ENCODE measurements around the gene THSD4. TPM values are rescaled to one million over a fixed set of nuclear protein-coding genes. Genes with fewer than 3 reads are reported as not detected.

Gene THSD4
- total and polyA plus RNA-seq, 9 of the 15 experiments (the other 6 are each of a cell fraction or from before 2014, with no cell fraction given), result 0.04 TPM; not detected in 5

GRCh38 chr15:71448688-71449114 lies 333.4 kb downstream of the THSD4 start:
- no peaks in the 10 kb centered on the region for H3K36me3 ChIP-seq (ENCODE audit: control insufficient read depth, insufficient read depth, low read length)
- H3K9ac ChIP-seq (ENCODE audit: insufficient read depth in 1 of 2, low read depth in 2 of 2, low read length in 2 of 2), result no peak overlapping the region
- H3K27me3 ChIP-seq (ENCODE audit: control insufficient read depth in 2 of 2, insufficient read depth in 2 of 2, low read length in 2 of 2), result no peaks in the 10 kb centered on the region; a peak in 1 of 5 replicates
- DNase-seq (ENCODE audit: extremely low read depth in 1 of 4, low spot score in 3 of 4), result peak; percentile 19 to 42 (median 29)
- ChIA-PET POLR2A (no interaction called here), CTCF (ENCODE audit: low intra/inter-chr PET ratio) (no interaction called here)
- H4K20me1 ChIP-seq (replicated peaks; ENCODE audit: control insufficient read depth, insufficient read depth, low read length), result 0 out of 2 replicates have a peak, but pooled peaks cover 2% of the 10 kb centered on the region
- no peak for ATAC-seq
- no TSS peak for BruUV-seq (replicated peaks)
- H3K9me1 ChIP-seq (ENCODE audit: control insufficient read depth, insufficient read depth, low read length), result no peaks in the 10 kb centered on the region
- no peaks in the 10 kb centered on the region for H3K9me3 ChIP-seq (replicated peaks; ENCODE audit: control insufficient read depth, insufficient read depth, low read depth, low read length)
- intact Hi-C loops (cut with micrococcal nuclease), result loop anchor here (1.0 to 10.0 kb wide), 6 partner anchors 204 to 706 kb away; no protein-coding TSS in a partner anchor
- H3K79me2 ChIP-seq (ENCODE audit: control insufficient read depth, insufficient read depth, low read length), result no peaks in the 10 kb centered on the region
- no peak overlapping the region for H2AFZ ChIP-seq (ENCODE audit: low read depth, low read length)
- in situ Hi-C loops (cut with MboI), result loop anchor here (10.0 kb wide), 1 partner anchor 334 kb away; the partner anchor contains the start of gene THSD4
- no peak overlapping the region for H3K4me2 ChIP-seq (ENCODE audit: insufficient read depth, low read length)
- no peak overlapping the region for H3K4me3 ChIP-seq
- peak; percentile 79 for FAIRE-seq
- 0% methylated on average over 2 of the region's 2 CpGs for WGBS (ENCODE audit: insufficient coverage, low coverage, missing lambda C conversion rate)
- H3K27ac ChIP-seq (ENCODE audit: extremely low read depth, low read depth, low read length), result no peak overlapping the region
- H3K4me1 ChIP-seq (replicated peaks in 1 of 2; ENCODE audit: control insufficient read depth in 2 of 2, insufficient read depth in 2 of 2, low read length in 2 of 2), result no peaks in the 10 kb centered on the region
- no peak for TF ChIP-seq ZBTB43 (CRISPR knock-in tag; IDR thresholded peaks at IDR 0.05)
- TF ChIP-seq ZNF41 (CRISPR knock-in tag; conservative IDR thresholded peaks at IDR 0.05), result no peak
- peak; percentile 61 to 66 for TF ChIP-seq RAD21 (CRISPR knock-in tag; conservative IDR thresholded peaks at IDR 0.05 in 1 of 2, IDR thresholded peaks at IDR 0.05 in 1 of 2)
- TF ChIP-seq MCM7 (IDR thresholded peaks at IDR 0.05), result no peak
- peak; percentile 13; the same call in 1 of the 2 replicates for TF ChIP-seq REST (IDR thresholded peaks at IDR 0.05; ENCODE audit: borderline replicate concordance)
- TF ChIP-seq REST (CRISPR knock-in tag; IDR thresholded peaks at IDR 0.05; ENCODE audit: low read depth), result no peak
- TF ChIP-seq CTCF (IDR thresholded peaks at IDR 0.05 in 2 of 3, conservative IDR thresholded peaks at IDR 0.05 in 1 of 3; ENCODE audit: insufficient read depth in 2 of 3, low read depth in 1 of 3, low read length in 3 of 3), result peak; percentile 54 to 75 (median 71); a peak in 5 of 6 replicates
- no peak for TF ChIP-seq KLF6 (CRISPR knock-in tag; IDR thresholded peaks at IDR 0.05; ENCODE audit: borderline replicate concordance)
- 0 out of 2 replicates have a peak, but pooled peaks have one; percentile 8 for TF ChIP-seq SMC3 (conservative IDR thresholded peaks at IDR 0.05; ENCODE audit: insufficient read depth, low read depth, low read length)
- no peak for TF ChIP-seq SPI1 (IDR thresholded peaks at IDR 0.05; ENCODE audit: borderline replicate concordance, low read depth, low read length)
- TF ChIP-seq ZNF408 (CRISPR knock-in tag; IDR thresholded peaks at IDR 0.05; ENCODE audit: low read depth), result no peak
